Endothelial cell (in vitro differentiated cells): Measurements from ENCODE around the gene INSRR. TPM values are rescaled to one million over a fixed set of nuclear protein-coding genes. Genes with fewer than 3 reads are reported as not detected.

Experiments
- DNase-seq: peaks from one replicate; pipeline ENCODE4 v3.0.0; 2021; ENCODE audit warnings: low spot score
- H3K27ac Mint-ChIP-seq: one replicate; pipeline ENCODE4 v1.8.0; 2021; ENCODE audit warnings: mixed read lengths, inconsistent platforms; ENCODE audit not compliant: unreplicated experiment
- H3K27me3 Mint-ChIP-seq: one replicate; pipeline ENCODE4 v1.8.0; 2021; ENCODE audit warnings: mild to moderate bottlenecking, moderate library complexity, mixed read lengths, inconsistent platforms; ENCODE audit not compliant: unreplicated experiment
- H3K36me3 Mint-ChIP-seq: one replicate; pipeline ENCODE4 v1.8.0; 2021; ENCODE audit warnings: mild to moderate bottlenecking, low read depth, mixed read lengths, inconsistent platforms; ENCODE audit not compliant: unreplicated experiment
- H3K4me1 Mint-ChIP-seq: one replicate; pipeline ENCODE4 v1.8.0; 2021; ENCODE audit warnings: mild to moderate bottlenecking, mixed read lengths, inconsistent platforms; ENCODE audit not compliant: unreplicated experiment
- H3K4me3 Mint-ChIP-seq: one replicate; pipeline ENCODE4 v1.8.0; 2021; ENCODE audit warnings: mild to moderate bottlenecking, mixed read lengths, inconsistent platforms; ENCODE audit not compliant: unreplicated experiment
- H3K9me3 Mint-ChIP-seq: one replicate; pipeline ENCODE4 v1.8.0; 2021; ENCODE audit warnings: mixed read lengths, inconsistent platforms; ENCODE audit not compliant: unreplicated experiment
- CTCF ChIP-seq: fragments of 200-600 bp; sonication (generic); IDR thresholded peaks from one replicate; pipeline ENCODE4 v1.5.0; 2021; ENCODE audit warnings: antibody characterized with exemption; ENCODE audit not compliant: unreplicated experiment
- total RNA-seq: library from RNA; stranded (reverse); fragmentation: NEBNext Ultra II Directional; extraction: Animal tissue kit (Norgen Biotek cat#: 25700); gene quantifications from one replicate; pipeline ENCODE4 v1.2.1, GENCODE V29; 2021; ENCODE audit not compliant: unreplicated experiment

INSRR gene
- total RNA-seq, 1 donor from 2014 or later: not detected

- no peak for TF ChIP-seq CTCF
- DNase-seq: no peak
- H3K9me3 Mint-ChIP-seq: no peaks in the 10 kb centered on the region
- H3K27me3 Mint-ChIP-seq: peaks cover 25% of the 10 kb centered on the region
- no peak overlapping the region for H3K27ac Mint-ChIP-seq
- no peaks in the 10 kb centered on the region for H3K36me3 Mint-ChIP-seq
- peaks cover 5% of the 10 kb centered on the region for H3K4me1 Mint-ChIP-seq
- H3K4me3 Mint-ChIP-seq: no peak overlapping the region
Measured at GRCh38 chr1:156840898-156841279, 18.0 kb downstream of the INSRR start.

GRCh38 chr1:156840186-156840897, 18.6 kb downstream of the INSRR start:
- TF ChIP-seq CTCF: no peak
- Mint-ChIP-seq H3K27ac (no peak overlapping the region), H3K4me1 (peaks cover 3% of the 10 kb centered on the region), H3K9me3 (no peaks in the 10 kb centered on the region), H3K36me3 (no peaks in the 10 kb centered on the region), H3K27me3 (peaks cover 22% of the 10 kb centered on the region), H3K4me3 (no peak overlapping the region)
- no peak for DNase-seq

DNA sequence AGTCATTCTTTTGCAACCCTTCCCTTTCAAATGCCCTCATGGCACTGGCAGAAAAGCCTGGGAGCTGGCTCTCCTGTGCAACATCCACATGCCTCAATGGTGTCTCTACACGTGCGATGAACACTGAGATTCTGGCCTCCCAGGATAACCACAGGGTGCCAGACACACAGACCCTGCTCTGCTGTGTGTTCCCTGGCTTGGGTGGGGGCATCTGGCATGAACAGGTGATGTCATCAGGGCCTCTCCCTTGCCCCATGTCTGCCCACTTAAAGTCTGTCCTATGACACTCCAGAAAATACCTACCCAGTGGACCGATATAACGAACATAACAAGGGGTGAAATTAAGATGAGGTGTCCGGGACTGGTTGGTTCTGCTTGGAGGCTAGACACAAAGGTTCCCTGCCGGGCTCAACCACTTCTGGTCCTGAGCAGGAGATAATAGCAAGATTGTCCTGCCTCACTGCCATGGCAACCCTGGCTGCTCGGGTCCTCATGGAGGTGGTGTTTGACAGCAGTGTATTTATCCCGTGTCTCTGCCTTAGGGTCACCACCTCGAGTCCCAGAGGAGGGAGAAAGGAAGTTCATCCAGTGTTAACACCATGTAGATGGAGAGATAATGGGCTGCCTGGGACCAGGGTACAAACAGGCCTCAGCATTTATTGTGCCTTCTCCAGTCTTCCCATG, 19.3 kb downstream of the INSRR start:
- H3K9me3 Mint-ChIP-seq: no peaks in the 10 kb centered on the region
- no peak overlapping the region for H3K27ac Mint-ChIP-seq

DNA sequence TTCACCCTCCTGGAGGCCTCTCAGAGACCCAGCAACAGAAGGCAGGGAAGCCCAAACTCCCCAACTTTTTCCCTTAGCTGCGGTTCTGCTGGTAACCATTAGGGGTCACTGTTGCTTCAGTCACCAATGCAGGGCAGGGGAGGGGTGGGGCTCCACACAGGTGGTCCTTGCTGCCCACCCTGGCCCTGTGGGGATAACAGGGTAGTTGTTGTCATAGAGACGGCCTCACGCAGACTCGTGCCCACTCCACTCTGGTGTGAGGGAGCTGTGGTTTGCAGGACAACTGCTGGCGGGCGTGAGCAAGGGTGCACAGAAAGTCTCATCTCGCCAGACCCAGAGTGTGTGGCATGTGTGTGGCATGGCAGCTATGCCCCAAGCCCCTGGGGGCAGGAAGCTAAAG, 19.9 kb downstream of the INSRR start:
- TF ChIP-seq CTCF: peak; percentile 86
- H3K4me3 Mint-ChIP-seq: no peak overlapping the region
- peak; percentile 50 for DNase-seq
- no peak overlapping the region for H3K27ac Mint-ChIP-seq
- H3K27me3 Mint-ChIP-seq: peaks cover 16% of the 10 kb centered on the region
- H3K9me3 Mint-ChIP-seq: no peaks in the 10 kb centered on the region
- H3K36me3 Mint-ChIP-seq: no peaks in the 10 kb centered on the region
- H3K4me1 Mint-ChIP-seq: peaks cover 1% of the 10 kb centered on the region

More for the DNA sequence above, 19.3 kb downstream of the INSRR start:
- no peaks in the 10 kb centered on the region for H3K36me3 Mint-ChIP-seq
- peaks cover 19% of the 10 kb centered on the region for H3K27me3 Mint-ChIP-seq
- H3K4me3 Mint-ChIP-seq: peak overlapping the region; percentile 23
- peaks cover 3% of the 10 kb centered on the region for H3K4me1 Mint-ChIP-seq
- no peak for DNase-seq
- no peak for TF ChIP-seq CTCF

GRCh38 chr1:156836892-156837291, 22.0 kb downstream of the INSRR start:
- Mint-ChIP-seq H3K4me3 (no peak overlapping the region), H3K9me3 (no peaks in the 10 kb centered on the region), H3K4me1 (no peaks in the 10 kb centered on the region), H3K27ac (no peak overlapping the region), H3K36me3 (no peaks in the 10 kb centered on the region), H3K27me3 (peaks cover 4% of the 10 kb centered on the region)
- TF ChIP-seq CTCF: no peak
- DNase-seq: no peak
